Endothelial cell of umbilical vein (primary cell): ENCODE results near the gene LRCH2.

Experiments
- CTCF ChIP-seq, 2 donors: IDR thresholded peaks; 1 replicate in 1 of 2; 2 replicates in 1 of 2; pipeline ENCODE4 v1.5.1; 2011; ENCODE audit warnings: low read length in 2 of 2, mild to moderate bottlenecking in 2 of 2, moderate library complexity in 2 of 2, control low read depth in 1 of 2, inconsistent platforms in 1 of 2, low read depth in 1 of 2; ENCODE audit not compliant: insufficient read depth in 1 of 2; ENCODE audit errors: extremely low read depth in 1 of 2
- EZH2 ChIP-seq: IDR thresholded peaks from 2 replicates; pipeline ENCODE4 v1.6.1; 2012; ENCODE audit warnings: borderline replicate concordance, low read depth, mild to moderate bottlenecking, moderate library complexity, low read length, inconsistent platforms; ENCODE audit not compliant: severe bottlenecking
- MYC ChIP-seq: IDR thresholded peaks from one replicate; pipeline ENCODE4 v1.6.1; 2011; ENCODE audit warnings: mild to moderate bottlenecking, low read depth, low read length
- POLR2A ChIP-seq: IDR thresholded peaks from 2 replicates; pipeline ENCODE4 v1.6.1; 2012; ENCODE audit warnings: low read depth, mild to moderate bottlenecking, control low read depth, low read length
- POLR2AphosphoS5 ChIP-seq: IDR thresholded peaks from 2 replicates; pipeline ENCODE4 v1.6.1; 2012; ENCODE audit warnings: low read depth, mild to moderate bottlenecking, control low read depth, low read length, moderate library complexity; ENCODE audit not compliant: insufficient read depth

- no peak for TF ChIP-seq CTCF (IDR thresholded peaks at IDR 0.05; ENCODE audit: extremely low read depth in 1 of 2, insufficient read depth in 1 of 2, low read depth in 1 of 2, low read length in 2 of 2)
- TF ChIP-seq POLR2A, result no peak
- no peak for TF ChIP-seq POLR2AphosphoS5
- TF ChIP-seq EZH2, result no peak
- TF ChIP-seq MYC, result no peak
These were observed 43.0 kb downstream of the LRCH2 start for GRCh38 chrX:115190636-115191489.
